WERI-Rb-1 (cell line): ENCODE results near the gene ABI3BP.

ENCODE experiments used
- DNase-seq: peaks from one replicate; pipeline ENCODE4 v3.0.0-alpha.2; 2020
- H3K27ac ChIP-seq: fragments of 250-450 bp; sonication (Bioruptor Pico); 2 replicates; pipeline ENCODE4 v1.5.1; 2020; ENCODE audit warnings: mild to moderate bottlenecking, moderate library complexity
- H3K27me3 ChIP-seq: fragments of 250-450 bp; sonication (Bioruptor Pico); 2 replicates; pipeline ENCODE4 v1.5.1; 2021; ENCODE audit warnings: mild to moderate bottlenecking, low read depth, moderate library complexity; ENCODE audit not compliant: insufficient read depth, severe bottlenecking
- H3K36me3 ChIP-seq: fragments of 250-450 bp; sonication (Bioruptor Pico); 2 replicates; pipeline ENCODE4 v1.5.1; 2020; ENCODE audit warnings: mild to moderate bottlenecking, moderate library complexity
- H3K4me3 ChIP-seq: 2 replicates; pipeline ENCODE4 v1.5.1; 2011; ENCODE audit warnings: low read depth, mild to moderate bottlenecking, control low read depth, low read length
- H3K9me3 ChIP-seq: fragments of 250-450 bp; sonication (Bioruptor Pico); 2 replicates; pipeline ENCODE4 v1.5.1; 2021; ENCODE audit warnings: mild to moderate bottlenecking, moderate library complexity; ENCODE audit not compliant: severe bottlenecking
- TF ChIP-seq, protein P1 (sequence below): IDR thresholded peaks from 2 replicates; pipeline ENCODE4 v1.5.1; 2011; ENCODE audit warnings: low read depth, mild to moderate bottlenecking, control low read depth, inconsistent platforms, low read length

The ABI3BP gene

DNA sequence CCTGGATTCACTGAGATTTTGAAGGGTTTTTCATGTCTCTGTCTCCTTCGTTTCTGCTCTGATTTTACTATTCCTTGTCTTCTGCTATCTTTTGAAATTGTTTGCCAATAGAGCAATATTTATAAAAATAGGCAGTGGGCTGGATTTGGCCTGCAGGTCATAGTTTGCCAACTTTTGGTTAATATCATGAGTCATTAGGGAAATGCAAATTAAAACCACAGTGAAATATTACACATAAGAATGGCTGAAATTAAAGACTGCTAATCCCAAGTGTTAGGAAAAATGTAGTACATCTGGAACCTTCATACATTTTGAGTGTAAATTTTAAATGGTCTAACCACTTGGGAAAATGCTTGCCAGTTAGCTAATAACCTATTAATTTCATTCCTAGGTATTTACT lies 56.3 kb downstream of the ABI3BP start:
- Histone ChIP-seq H3K27ac (no peak overlapping the region), H3K36me3 (no peaks in the 10 kb centered on the region), H3K4me3 (no peak overlapping the region), H3K9me3 (no peaks in the 10 kb centered on the region), H3K27me3 (peaks cover 3% of the 10 kb centered on the region)
- TF ChIP-seq, protein P1, sequence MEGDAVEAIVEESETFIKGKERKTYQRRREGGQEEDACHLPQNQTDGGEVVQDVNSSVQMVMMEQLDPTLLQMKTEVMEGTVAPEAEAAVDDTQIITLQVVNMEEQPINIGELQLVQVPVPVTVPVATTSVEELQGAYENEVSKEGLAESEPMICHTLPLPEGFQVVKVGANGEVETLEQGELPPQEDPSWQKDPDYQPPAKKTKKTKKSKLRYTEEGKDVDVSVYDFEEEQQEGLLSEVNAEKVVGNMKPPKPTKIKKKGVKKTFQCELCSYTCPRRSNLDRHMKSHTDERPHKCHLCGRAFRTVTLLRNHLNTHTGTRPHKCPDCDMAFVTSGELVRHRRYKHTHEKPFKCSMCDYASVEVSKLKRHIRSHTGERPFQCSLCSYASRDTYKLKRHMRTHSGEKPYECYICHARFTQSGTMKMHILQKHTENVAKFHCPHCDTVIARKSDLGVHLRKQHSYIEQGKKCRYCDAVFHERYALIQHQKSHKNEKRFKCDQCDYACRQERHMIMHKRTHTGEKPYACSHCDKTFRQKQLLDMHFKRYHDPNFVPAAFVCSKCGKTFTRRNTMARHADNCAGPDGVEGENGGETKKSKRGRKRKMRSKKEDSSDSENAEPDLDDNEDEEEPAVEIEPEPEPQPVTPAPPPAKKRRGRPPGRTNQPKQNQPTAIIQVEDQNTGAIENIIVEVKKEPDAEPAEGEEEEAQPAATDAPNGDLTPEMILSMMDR: no peak
- no peak for DNase-seq

DNA sequence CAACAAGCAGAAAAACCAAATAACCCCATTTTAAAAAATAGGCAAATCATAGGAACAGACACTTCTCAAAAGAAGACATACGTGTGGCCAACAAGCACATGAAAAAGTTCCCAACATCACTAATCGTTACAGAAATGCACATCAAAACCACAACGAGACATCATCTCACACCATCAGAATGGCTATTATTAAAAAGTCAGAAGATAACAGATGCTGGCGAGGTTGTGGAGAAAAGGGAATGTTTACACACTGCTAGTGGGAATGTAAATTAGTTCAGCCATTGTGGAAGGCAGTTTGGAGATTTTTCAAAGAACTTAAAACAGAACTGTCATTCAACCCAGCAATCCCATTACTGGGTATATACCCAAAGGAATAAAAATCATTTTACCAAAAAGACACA lies 60.7 kb downstream of the ABI3BP start:
- DNase-seq: no peak
- TF ChIP-seq, protein P1: no peak
- no peaks in the 10 kb centered on the region for H3K27me3 ChIP-seq
- H3K9me3 ChIP-seq: no peaks in the 10 kb centered on the region
- H3K27ac ChIP-seq: no peak overlapping the region
- H3K36me3 ChIP-seq: no peaks in the 10 kb centered on the region
- no peak overlapping the region for H3K4me3 ChIP-seq

DNA sequence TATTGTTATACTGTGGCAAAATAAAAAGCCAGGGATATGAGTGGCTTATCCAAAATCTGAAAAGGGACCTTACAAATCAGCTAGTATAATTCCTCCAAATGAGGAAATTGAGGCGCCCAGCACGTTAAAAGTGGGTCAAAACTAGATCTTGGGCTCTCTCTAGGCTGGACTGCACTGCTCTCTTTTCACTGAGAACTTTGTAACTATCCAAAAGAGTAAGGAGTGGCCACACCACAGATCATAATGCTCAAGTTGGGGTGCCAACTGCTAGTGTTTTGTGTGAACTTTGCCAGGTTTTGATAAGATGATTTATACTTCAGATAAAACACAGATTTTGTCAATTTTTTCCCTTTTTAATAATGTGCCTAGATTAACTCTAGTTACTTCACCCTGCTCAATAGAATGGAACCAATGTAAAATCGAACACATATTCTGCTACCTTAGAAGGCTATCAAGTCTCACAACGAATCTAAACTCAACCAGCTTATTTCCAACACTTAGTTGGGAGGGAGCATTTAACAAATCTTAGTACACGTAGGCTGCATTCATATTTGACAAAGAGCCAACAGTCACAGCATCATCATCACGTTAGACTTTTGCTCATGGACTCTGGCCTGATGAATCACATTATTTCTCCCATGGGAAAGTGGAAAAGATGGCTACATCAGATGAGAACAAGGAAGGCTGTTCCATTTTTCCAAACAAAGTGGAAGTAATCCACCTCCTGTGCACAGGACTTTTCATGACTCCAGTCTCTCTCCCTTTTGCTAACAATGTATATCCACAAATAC lies 64.4 kb downstream of the ABI3BP start:
- DNase-seq: no peak
- TF ChIP-seq, protein P1: no peak
- H3K4me3 ChIP-seq: no peak overlapping the region
- no peaks in the 10 kb centered on the region for H3K36me3 ChIP-seq
- peaks cover 3% of the 10 kb centered on the region for H3K27me3 ChIP-seq
- no peaks in the 10 kb centered on the region for H3K9me3 ChIP-seq
- no peak overlapping the region for H3K27ac ChIP-seq

DNA sequence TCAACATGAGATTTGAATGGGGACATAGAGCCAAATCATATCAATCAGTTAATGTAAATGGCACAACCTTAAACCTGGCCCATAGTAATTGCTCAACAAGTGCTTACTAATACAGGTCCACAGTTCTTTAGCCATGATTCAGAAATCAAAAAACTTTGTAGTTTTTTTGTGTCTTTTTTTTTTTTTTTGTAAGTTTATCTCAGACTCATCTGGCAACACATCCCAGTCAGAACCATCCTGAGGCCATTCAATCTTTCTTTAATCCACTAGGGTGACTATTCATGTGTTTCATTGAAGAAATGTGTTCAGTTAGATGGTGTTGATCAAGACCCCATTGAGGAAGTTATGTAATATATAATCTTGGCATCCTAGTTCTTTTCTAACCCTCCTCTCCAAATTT lies 65.4 kb downstream of the ABI3BP start:
- TF ChIP-seq, protein P1: no peak
- H3K36me3 ChIP-seq: no peaks in the 10 kb centered on the region
- no peak overlapping the region for H3K27ac ChIP-seq
- DNase-seq: no peak
- H3K4me3 ChIP-seq: no peak overlapping the region
- H3K27me3 ChIP-seq: peaks cover 3% of the 10 kb centered on the region
- no peaks in the 10 kb centered on the region for H3K9me3 ChIP-seq

DNA sequence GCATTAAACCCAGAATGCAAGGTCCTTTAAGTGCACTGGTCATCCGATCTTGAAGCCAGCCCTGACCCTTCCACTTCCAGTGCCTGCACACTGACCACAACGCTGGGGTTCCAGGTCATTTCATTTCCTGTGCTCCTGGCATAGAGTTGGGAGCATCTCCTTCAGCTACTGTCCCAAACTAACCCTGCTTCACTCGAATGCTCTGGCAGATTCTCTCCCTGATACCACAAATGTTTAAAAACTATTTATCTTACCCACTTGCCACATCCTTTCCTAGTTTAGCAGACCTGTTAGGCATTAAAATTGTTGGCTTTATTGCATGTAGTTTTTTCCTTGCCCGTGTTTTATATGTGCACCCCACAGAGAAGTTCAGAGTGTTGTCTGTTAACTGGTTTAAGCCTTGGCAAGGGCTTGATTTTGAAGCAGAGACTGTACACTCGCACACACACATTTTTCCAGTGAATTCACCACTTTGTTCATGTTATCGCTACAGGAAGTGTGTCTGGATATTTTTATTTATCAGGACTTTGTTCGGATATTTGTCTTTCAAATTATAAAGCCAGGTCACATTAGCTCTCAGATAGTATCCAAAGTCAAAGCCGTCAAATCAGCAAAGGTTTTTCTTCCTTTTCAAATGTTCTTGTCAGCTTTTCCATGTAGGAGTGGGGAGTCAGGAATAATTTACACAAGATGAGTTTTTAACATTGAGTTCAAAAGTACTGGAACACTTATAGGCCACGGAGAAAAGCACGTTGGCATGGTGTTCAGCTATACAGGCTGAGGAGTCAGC lies 77.3 kb downstream of the ABI3BP start:
- TF ChIP-seq, protein P1: no peak
- no peak overlapping the region for H3K4me3 ChIP-seq
- DNase-seq: no peak
- no peaks in the 10 kb centered on the region for H3K9me3 ChIP-seq
- H3K27me3 ChIP-seq: no peaks in the 10 kb centered on the region
- no peaks in the 10 kb centered on the region for H3K36me3 ChIP-seq
- H3K27ac ChIP-seq: no peak overlapping the region
